HepG2 (cell line): ENCODE measurements around the gene MZF1. TPM values are rescaled to one million over a fixed set of nuclear protein-coding genes. Genes with fewer than 3 reads are reported as not detected.

ENCODE experiments used
- AGO2 ChIP-seq: fragments of 200-400 bp; formaldehyde crosslinking; optimal IDR thresholded peaks from 2 replicates; pipeline ENCODE3; 2017; ENCODE audit warnings: mild to moderate bottlenecking, low read depth, low read length, moderate library complexity
- ATF7-NPFF ChIP-seq: sonication (generic); formaldehyde crosslinking; IDR thresholded peaks from 2 replicates; pipeline ENCODE4 v1.8.1; 2023; ENCODE audit warnings: mild to moderate bottlenecking, low read depth, missing genetic modification reagents, moderate library complexity
- CEBPZ ChIP-seq: IDR thresholded peaks from 2 replicates; pipeline ENCODE4 v1.6.1; 2012; ENCODE audit warnings: low read length, improper control_type of control experiment
- DRAP1 ChIP-seq: IDR thresholded peaks from 2 replicates; pipeline ENCODE4 v1.6.1; 2016; ENCODE audit warnings: missing genetic modification reagents, missing compliant biosample characterization
- FOXC1 ChIP-seq: sonication (generic); formaldehyde crosslinking; IDR thresholded peaks from 2 replicates; pipeline ENCODE4 v1.8.0; 2022; ENCODE audit warnings: mild to moderate bottlenecking, missing genetic modification reagents, borderline replicate concordance
- GABPA ChIP-seq, 2 experiments: IDR thresholded peaks; 2 replicates each; pipeline ENCODE4 v1.6.1; 2011 to 2016; ENCODE audit warnings: low read depth in 2 of 2, low read length in 1 of 2, missing biosample characterization in 1 of 2, missing genetic modification characterization in 1 of 2
- HOXA9 ChIP-seq: sonication (generic); formaldehyde crosslinking; IDR thresholded peaks from 2 replicates; pipeline ENCODE4 v1.8.1; 2022; ENCODE audit warnings: missing genetic modification reagents, mild to moderate bottlenecking, moderate library complexity, borderline replicate concordance
- MTERF4 ChIP-seq: sonication (generic); formaldehyde crosslinking; IDR thresholded peaks from 2 replicates; pipeline ENCODE4 v1.8.0; 2023; ENCODE audit warnings: mild to moderate bottlenecking, missing genetic modification reagents
- SKIL ChIP-seq: sonication (generic); formaldehyde crosslinking; IDR thresholded peaks from 2 replicates; pipeline ENCODE4 v1.8.0; 2022; ENCODE audit warnings: missing genetic modification reagents, mild to moderate bottlenecking, moderate library complexity, borderline replicate concordance
- TGIF2 ChIP-seq: IDR thresholded peaks from 2 replicates; pipeline ENCODE4 v1.6.1; 2016; ENCODE audit warnings: control low read depth, missing compliant biosample characterization
- UBTF ChIP-seq: sonication (generic); formaldehyde crosslinking; IDR thresholded peaks from 2 replicates; pipeline ENCODE4 v1.4.0; 2020; ENCODE audit warnings: mild to moderate bottlenecking, missing genetic modification reagents
- ZBTB8A ChIP-seq: sonication (generic); formaldehyde crosslinking; IDR thresholded peaks from 2 replicates; pipeline ENCODE4 v1.4.0; 2020; ENCODE audit warnings: mild to moderate bottlenecking, low read depth, missing genetic modification reagents, borderline replicate concordance
- ZNF343 ChIP-seq: sonication (generic); formaldehyde crosslinking; IDR thresholded peaks from 2 replicates; pipeline ENCODE4 v1.4.0; 2020; ENCODE audit warnings: mild to moderate bottlenecking, missing genetic modification reagents
- ZNF704 ChIP-seq: sonication (generic); formaldehyde crosslinking; IDR thresholded peaks from 2 replicates; pipeline ENCODE4 v1.8.1; 2023; ENCODE audit warnings: mild to moderate bottlenecking, inconsistent platforms, moderate library complexity, missing genetic modification reagents, borderline replicate concordance
- ZNF790 ChIP-seq: sonication (generic); formaldehyde crosslinking; IDR thresholded peaks from 2 replicates; pipeline ENCODE4 v1.8.0; 2022; ENCODE audit warnings: missing genetic modification reagents, mild to moderate bottlenecking, borderline replicate concordance
- ZSCAN25 ChIP-seq: sonication (generic); formaldehyde crosslinking; IDR thresholded peaks from 2 replicates; pipeline ENCODE4 v1.8.0; 2022; ENCODE audit warnings: mild to moderate bottlenecking, missing genetic modification reagents
- polyA plus RNA-seq, 8 experiments: library from polyadenylated mRNA; depleted of rRNA in 3 of 8; stranded (reverse) in 7 of 8; unstranded in 1 of 8; fragments of >200 nt; fragmentation: Illumina TruSeq in 4 of 8; extraction: Trizol in 4 of 8; gene quantifications; 2 replicates each; pipeline versions ENCODE4 v1.2.1 to v1.2.3, GENCODE V29; 2011 to 2016; ENCODE audit warnings: low read depth in 4 of 8, missing spikeins in 1 of 8, mixed read lengths in 1 of 8; ENCODE audit not compliant: insufficient read depth in 1 of 8
- total RNA-seq, 5 experiments: library from RNA; depleted of rRNA; stranded (reverse); fragments of >200 nt; fragmentation: Illumina TruSeq; extraction: Trizol; gene quantifications; 2 replicates each; pipeline ENCODE4 v1.2.3, GENCODE V29; 2016; ENCODE audit warnings: low read depth in 1 of 5

The MZF1 gene
- total and polyA plus RNA-seq, 2 of the 13 experiments (the other 11 are each of a cell fraction or from before 2014, with no cell fraction given), result 3.1 to 8.1 TPM

- TF ChIP-seq GABPA (IDR thresholded peaks at IDR 0.05; ENCODE audit: low read depth, low read length) (no peak), GABPA (CRISPR knock-in tag; IDR thresholded peaks at IDR 0.05; ENCODE audit: low read depth) (no peak), CEBPZ (no peak), ATF7-NPFF (CRISPR knock-in tag) (0 out of 2 replicates have a peak, but pooled peaks have one; percentile 41), ZNF790 (CRISPR knock-in tag) (peak; percentile 6; the same call in 1 of the 2 replicates), TGIF2 (0 out of 2 replicates have a peak, but pooled peaks have one; percentile 10), ZSCAN25 (CRISPR knock-in tag) (no peak), HOXA9 (CRISPR knock-in tag) (0 out of 2 replicates have a peak, but pooled peaks have one; percentile 63), UBTF (CRISPR knock-in tag) (peak; percentile 0; the same call in 1 of the 2 replicates), FOXC1 (CRISPR knock-in tag) (0 out of 2 replicates have a peak, but pooled peaks have one; percentile 22), ZNF704 (CRISPR knock-in tag) (no peak), ZNF343 (CRISPR knock-in tag) (no peak), SKIL (CRISPR knock-in tag) (0 out of 2 replicates have a peak, but pooled peaks have one; percentile 6), AGO2 (peak; percentile 95), ZBTB8A (CRISPR knock-in tag) (no peak), DRAP1 (CRISPR knock-in tag) (no peak), MTERF4 (CRISPR knock-in tag) (0 out of 2 replicates have a peak, but pooled peaks have one; percentile 18)
Measured at GRCh38 chr19:58544591-58545285, 28.4 kb downstream of the MZF1 start (continued).
